GM12873 (cell line): Measurements from ENCODE around the gene IDH2.

Experiments
- TF ChIP-seq, protein P1 (sequence below): IDR thresholded peaks from 2 replicates; pipeline ENCODE4 v1.5.1; 2012; ENCODE audit warnings: low read depth, mild to moderate bottlenecking, moderate library complexity, low read length, control low read depth; ENCODE audit not compliant: insufficient read depth; ENCODE audit errors: missing control alignments

IDH2 gene

GRCh38 chr15:90124507-90124906 lies 22.2 kb upstream of the IDH2 start:
- TF ChIP-seq, protein P1, sequence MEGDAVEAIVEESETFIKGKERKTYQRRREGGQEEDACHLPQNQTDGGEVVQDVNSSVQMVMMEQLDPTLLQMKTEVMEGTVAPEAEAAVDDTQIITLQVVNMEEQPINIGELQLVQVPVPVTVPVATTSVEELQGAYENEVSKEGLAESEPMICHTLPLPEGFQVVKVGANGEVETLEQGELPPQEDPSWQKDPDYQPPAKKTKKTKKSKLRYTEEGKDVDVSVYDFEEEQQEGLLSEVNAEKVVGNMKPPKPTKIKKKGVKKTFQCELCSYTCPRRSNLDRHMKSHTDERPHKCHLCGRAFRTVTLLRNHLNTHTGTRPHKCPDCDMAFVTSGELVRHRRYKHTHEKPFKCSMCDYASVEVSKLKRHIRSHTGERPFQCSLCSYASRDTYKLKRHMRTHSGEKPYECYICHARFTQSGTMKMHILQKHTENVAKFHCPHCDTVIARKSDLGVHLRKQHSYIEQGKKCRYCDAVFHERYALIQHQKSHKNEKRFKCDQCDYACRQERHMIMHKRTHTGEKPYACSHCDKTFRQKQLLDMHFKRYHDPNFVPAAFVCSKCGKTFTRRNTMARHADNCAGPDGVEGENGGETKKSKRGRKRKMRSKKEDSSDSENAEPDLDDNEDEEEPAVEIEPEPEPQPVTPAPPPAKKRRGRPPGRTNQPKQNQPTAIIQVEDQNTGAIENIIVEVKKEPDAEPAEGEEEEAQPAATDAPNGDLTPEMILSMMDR = no peak

DNA sequence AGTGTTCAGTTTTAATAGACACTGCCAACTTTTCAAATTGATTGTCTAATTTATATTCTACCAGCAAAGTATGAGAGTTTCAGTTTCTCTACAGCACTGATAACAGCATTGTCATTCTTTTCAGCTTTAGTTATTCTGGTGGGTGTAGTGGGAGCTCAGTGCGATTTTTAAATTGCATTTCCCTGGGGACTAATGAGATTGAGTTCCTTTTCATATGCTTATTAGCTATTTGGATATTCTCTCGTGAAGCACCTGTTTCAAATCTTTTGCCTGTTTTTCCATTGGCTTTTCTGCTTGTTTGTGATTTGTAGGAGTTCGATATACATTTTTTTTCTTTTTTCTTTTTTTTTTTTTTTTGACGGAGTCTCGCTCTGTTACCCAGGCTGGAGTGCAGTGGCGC lies 18.8 kb upstream of the IDH2 start:
- TF ChIP-seq, protein P1 = no peak

- TF ChIP-seq, protein P1 = no peak
Measured at GRCh38 chr15:90119367-90119766, 17.1 kb upstream of the IDH2 start.

- TF ChIP-seq, protein P1 = no peak
Measured at GRCh38 chr15:90115783-90116182, 13.5 kb upstream of the IDH2 start.

- TF ChIP-seq, protein P1 = no peak
Measured at GRCh38 chr15:90114451-90114901, 12.2 kb upstream of the IDH2 start.

DNA sequence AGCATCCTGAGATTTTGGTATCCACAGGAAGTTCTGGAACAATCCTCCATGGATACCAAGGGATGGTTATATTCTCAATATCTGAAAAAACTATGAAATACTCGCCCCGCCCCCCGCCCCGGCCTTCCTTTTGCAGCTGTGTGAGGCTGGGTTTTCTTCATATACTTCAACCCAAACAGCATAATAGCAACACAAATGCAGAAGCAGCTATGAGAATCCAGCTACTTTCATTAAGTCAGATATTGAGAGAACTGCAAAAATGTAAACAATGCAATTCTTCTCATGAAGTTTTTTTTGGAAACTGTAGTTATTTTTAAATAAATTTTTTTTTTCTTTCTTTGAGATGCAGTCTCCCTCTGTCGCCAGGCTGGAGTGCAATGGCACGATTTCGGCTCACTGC lies 10.9 kb upstream of the IDH2 start:
- TF ChIP-seq, protein P1 = no peak

- TF ChIP-seq, protein P1 = no peak
Measured at GRCh38 chr15:90106522-90107117, 4.4 kb upstream of the IDH2 start.
